GM12891 (cell line): ENCODE data around the gene ASMTL.

Source experiments
- PAX5 ChIP-seq: IDR thresholded peaks from 2 replicates; pipeline ENCODE4 v1.6.1; 2011; ENCODE audit warnings: low read length, moderate library complexity, mild to moderate bottlenecking; ENCODE audit not compliant: insufficient read depth, severe bottlenecking
- POLR2A ChIP-seq: IDR thresholded peaks from 2 replicates; pipeline ENCODE4 v1.6.1; 2011; ENCODE audit warnings: low read depth, low read length, control low read depth
- POLR2AphosphoS5 ChIP-seq: IDR thresholded peaks from 2 replicates; pipeline ENCODE4 v1.6.1; 2011; ENCODE audit warnings: low read depth, low read length, control low read depth
- POU2F2 ChIP-seq: IDR thresholded peaks from 2 replicates; pipeline ENCODE4 v1.6.1; 2011; ENCODE audit warnings: low read depth, mild to moderate bottlenecking, control low read depth, low read length, moderate library complexity
- SPI1 ChIP-seq: IDR thresholded peaks from 2 replicates; pipeline ENCODE4 v1.6.1; 2011; ENCODE audit warnings: low read depth, low read length, control low read depth
- TAF1 ChIP-seq: IDR thresholded peaks from 2 replicates; pipeline ENCODE4 v1.6.1; 2011; ENCODE audit warnings: low read depth, low read length, control low read depth

GRCh38 chrX:1455948-1456280 is 3.2 kb upstream of the ASMTL start:
- TF ChIP-seq POLR2A (no peak), POLR2AphosphoS5 (no peak), TAF1 (no peak), POU2F2 (no peak), PAX5 (no peak), SPI1 (no peak)
